ENCODE data around the gene SYNE1. TPM values are rescaled to one million over a fixed set of nuclear protein-coding genes. Genes with fewer than 3 reads are reported as not detected.

SYNE1 gene
- total and polyA plus RNA-seq, 2 experiments from 2014 or later, result 17.6 to 59.9 TPM

- 82% methylated on average over 6 of the region's 6 CpGs for WGBS (ENCODE audit: low lambda C conversion rate, missing lambda C conversion rate)
- Histone ChIP-seq H3K4me1 (ENCODE audit: insufficient read depth) (no peaks in the 10 kb centered on the region), H3K27me3 (no peaks in the 10 kb centered on the region), H3K4me2 (no peak overlapping the region), H3K36me3 (replicated peaks; ENCODE audit: insufficient read depth, low read depth) (no peaks in the 10 kb centered on the region), H3K9me3 (ENCODE audit: low read depth) (no peaks in the 10 kb centered on the region), H3K79me2 (no peaks in the 10 kb centered on the region), H3K4me3 (no peak overlapping the region), H2AFZ (no peak overlapping the region), H3K9me2 (replicated peaks; ENCODE audit: insufficient read depth) (no peaks in the 10 kb centered on the region), H3K27ac (no peak overlapping the region), H4K20me1 (ENCODE audit: insufficient read depth, poor library complexity, severe bottlenecking) (no peaks in the 10 kb centered on the region)
- no peak for DNase-seq (ENCODE audit: low spot score)
- TF ChIP-seq EZH2 (IDR thresholded peaks at IDR 0.05; ENCODE audit: borderline replicate concordance), result no peak
- no peak for TF ChIP-seq CTCF (IDR thresholded peaks at IDR 0.05; ENCODE audit: poor library complexity)
- TF ChIP-seq EZH2phosphoT487 (IDR thresholded peaks at IDR 0.05; ENCODE audit: low read depth, severe bottlenecking, unreplicated experiment), result no peak
Measured at GRCh38 chr6:152387091-152387490, 250.1 kb downstream of the SYNE1 start.

GRCh38 chr6:152386131-152386530 is 251.0 kb downstream of the SYNE1 start:
- 54% methylated on average over 2 of the region's 2 CpGs for WGBS (ENCODE audit: low lambda C conversion rate, missing lambda C conversion rate)
- H4K20me1 ChIP-seq (ENCODE audit: insufficient read depth, poor library complexity, severe bottlenecking), result no peaks in the 10 kb centered on the region
- TF ChIP-seq EZH2phosphoT487 (IDR thresholded peaks at IDR 0.05; ENCODE audit: low read depth, severe bottlenecking, unreplicated experiment) (no peak), EZH2 (IDR thresholded peaks at IDR 0.05; ENCODE audit: borderline replicate concordance) (no peak), CTCF (IDR thresholded peaks at IDR 0.05; ENCODE audit: poor library complexity) (no peak)
- H3K9me3 ChIP-seq (ENCODE audit: low read depth), result no peaks in the 10 kb centered on the region
- no peaks in the 10 kb centered on the region for H3K27me3 ChIP-seq
- no peaks in the 10 kb centered on the region for H3K9me2 ChIP-seq (replicated peaks; ENCODE audit: insufficient read depth)
- no peak overlapping the region for H2AFZ ChIP-seq
- DNase-seq (ENCODE audit: low spot score), result no peak
- no peak overlapping the region for H3K4me2 ChIP-seq
- H3K79me2 ChIP-seq, result no peaks in the 10 kb centered on the region
- H3K36me3 ChIP-seq (replicated peaks; ENCODE audit: insufficient read depth, low read depth), result no peaks in the 10 kb centered on the region
- no peak overlapping the region for H3K4me3 ChIP-seq
- H3K4me1 ChIP-seq (ENCODE audit: insufficient read depth), result peaks cover 4% of the 10 kb centered on the region
- no peak overlapping the region for H3K27ac ChIP-seq

GRCh38 chr6:152380993-152381898 is 255.9 kb downstream of the SYNE1 start:
- Histone ChIP-seq H3K4me3 (peak overlapping the region; percentile 33), H4K20me1 (ENCODE audit: insufficient read depth, poor library complexity, severe bottlenecking) (no peaks in the 10 kb centered on the region), H2AFZ (peak overlapping the region; percentile 39), H3K9me3 (ENCODE audit: low read depth) (no peaks in the 10 kb centered on the region), H3K4me2 (peak overlapping the region; percentile 77), H3K27me3 (no peaks in the 10 kb centered on the region), H3K36me3 (replicated peaks; ENCODE audit: insufficient read depth, low read depth) (no peaks in the 10 kb centered on the region), H3K9me2 (replicated peaks; ENCODE audit: insufficient read depth) (no peaks in the 10 kb centered on the region), H3K79me2 (peaks cover 35% of the 10 kb centered on the region), H3K27ac (peak overlapping the region; percentile 96), H3K4me1 (ENCODE audit: insufficient read depth) (peaks cover 4% of the 10 kb centered on the region)
- DNase-seq (ENCODE audit: low spot score), result peak; percentile 93
- WGBS (ENCODE audit: low lambda C conversion rate, missing lambda C conversion rate), result 6% methylated on average over 17 of the region's 17 CpGs
- TF ChIP-seq EZH2phosphoT487 (IDR thresholded peaks at IDR 0.05; ENCODE audit: low read depth, severe bottlenecking, unreplicated experiment) (no peak), EZH2 (IDR thresholded peaks at IDR 0.05; ENCODE audit: borderline replicate concordance) (no peak), CTCF (IDR thresholded peaks at IDR 0.05; ENCODE audit: poor library complexity) (no peak)
